Tibial nerve (tissue), 4 donors: Measurements from ENCODE around the gene PLEKHG5. TPM values are rescaled to one million over a fixed set of nuclear protein-coding genes. Genes with fewer than 3 reads are reported as not detected.
"Not testable (repeated sequence)": the region's sequence is repeated elsewhere in the genome, so short reads cannot be mapped to it uniquely, and the experiment has no call there.

ENCODE experiments used
- DNase-seq, 2 donors: peaks; one replicate each; pipeline ENCODE4 v3.0.0-alpha.2; 2019; ENCODE audit warnings: low spot score in 2 of 2
- H3K27ac ChIP-seq, 4 donors: fragments of 200-600 bp; sonication (generic) in 3 of 4; one replicate each; pipeline ENCODE4 v1.5.1; 2017 to 2019; ENCODE audit warnings: mild to moderate bottlenecking in 1 of 4
- H3K27me3 ChIP-seq, 2 donors: fragments of 200-600 bp; sonication (generic) in 1 of 2; one replicate each; pipeline versions ENCODE4 v1.5.1 to v1.6.0; 2017 to 2019
- H3K36me3 ChIP-seq, 3 donors: fragments of 200-600 bp; sonication (generic); one replicate each; pipeline ENCODE4 v1.5.1; 2018 to 2019
- H3K4me1 ChIP-seq, 4 donors: fragments of 200-600 bp; sonication (generic) in 3 of 4; one replicate each; pipeline ENCODE4 v1.5.1; 2017 to 2019
- H3K4me3 ChIP-seq, 4 donors: fragments of 200-600 bp; sonication (generic) in 3 of 4; one replicate each; pipeline ENCODE4 v1.5.1; 2017 to 2019; ENCODE audit warnings: mild to moderate bottlenecking in 1 of 4, moderate library complexity in 1 of 4
- H3K9me3 ChIP-seq, 4 donors: fragments of 200-600 bp; sonication (generic) in 3 of 4; one replicate each; pipeline ENCODE4 v1.5.1; 2017 to 2019
- CTCF ChIP-seq, 5 experiments: fragments of 200-600 bp in 3 of 5; fragments of 450-650 bp in 2 of 5; sonication (generic) in 3 of 5; IDR thresholded peaks; one replicate each; pipeline ENCODE4 v1.5.1; 2016 to 2019; ENCODE audit warnings: antibody characterized with exemption in 5 of 5, mild to moderate bottlenecking in 3 of 5, moderate library complexity in 2 of 5
- EP300 ChIP-seq, 2 donors: sonication (generic); formaldehyde crosslinking; IDR thresholded peaks; one replicate each; pipeline ENCODE4 v1.6.1; 2017; ENCODE audit warnings: antibody characterized with exemption in 2 of 2, mild to moderate bottlenecking in 1 of 2
- POLR2A ChIP-seq, 2 donors: fragments of 450-650 bp; IDR thresholded peaks; one replicate each; pipeline ENCODE4 v1.6.1; 2017; ENCODE audit warnings: antibody characterized with exemption in 2 of 2, mild to moderate bottlenecking in 2 of 2, moderate library complexity in 2 of 2
- WGBS, 2 donors: methylation state at CpG; one replicate each; pipeline ENCODE4 v1.1.5; 2018; 5-methylcytosine and 5-hydroxymethylcytosine counted together
- total RNA-seq, 4 donors: library from RNA; depleted of rRNA; stranded (reverse); fragments of >200 nt; gene quantifications; one replicate each; pipeline ENCODE4 v1.1.0, GENCODE V29; 2016

PLEKHG5 gene
- total RNA-seq, 4 donors from 2014 or later, result 25.6 to 40.8 (median 30.8) TPM

GRCh38 chr1:6450943-6451373 is 40.5 kb downstream of the PLEKHG5 start:
- Histone ChIP-seq H3K36me3 (peaks cover 0 to 7% (median 0%) of the 10 kb centered on the region in 3 donors), H3K27ac (peak overlapping the region in 2 of 4 donors; percentile 65 to 82), H3K4me1 (peaks cover 0 to 47% (median 9%) of the 10 kb centered on the region in 4 donors), H3K4me3 (no peak overlapping the region), H3K9me3 (no peaks in the 10 kb centered on the region), H3K27me3 (peaks cover 0 to 79% of the 10 kb centered on the region in 2 donors)
- 58 to 83% methylated on average over 6 of the region's 6 CpGs for WGBS, 2 donors
- DNase-seq, result no peak
- TF ChIP-seq POLR2A (IDR thresholded peaks at IDR 0.05) (no peak), CTCF (IDR thresholded peaks at IDR 0.05) (no peak), EP300 (IDR thresholded peaks at IDR 0.05) (no peak)

DNA sequence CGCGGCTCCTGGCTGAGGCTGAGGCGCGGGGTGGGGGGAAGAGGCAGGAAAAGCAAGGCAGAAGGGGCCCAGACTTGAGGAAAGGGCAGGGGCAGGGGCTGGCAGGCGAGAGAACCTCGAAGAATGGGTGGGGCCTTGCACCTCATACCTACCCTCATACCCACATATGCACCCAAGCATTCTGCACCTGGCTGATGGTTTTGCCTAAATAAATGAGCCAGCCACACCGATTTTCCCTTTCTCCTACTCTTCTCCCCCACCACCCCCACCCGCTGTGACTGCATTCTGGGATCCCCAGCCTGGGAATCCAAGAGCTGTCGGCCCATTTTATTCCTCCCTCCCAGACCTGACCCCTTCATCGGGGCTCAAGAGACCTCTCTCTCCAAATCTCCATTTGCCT is 41.0 kb downstream of the PLEKHG5 start:
- peaks cover 0 to 79% of the 10 kb centered on the region in 2 donors for H3K27me3 ChIP-seq

DNA sequence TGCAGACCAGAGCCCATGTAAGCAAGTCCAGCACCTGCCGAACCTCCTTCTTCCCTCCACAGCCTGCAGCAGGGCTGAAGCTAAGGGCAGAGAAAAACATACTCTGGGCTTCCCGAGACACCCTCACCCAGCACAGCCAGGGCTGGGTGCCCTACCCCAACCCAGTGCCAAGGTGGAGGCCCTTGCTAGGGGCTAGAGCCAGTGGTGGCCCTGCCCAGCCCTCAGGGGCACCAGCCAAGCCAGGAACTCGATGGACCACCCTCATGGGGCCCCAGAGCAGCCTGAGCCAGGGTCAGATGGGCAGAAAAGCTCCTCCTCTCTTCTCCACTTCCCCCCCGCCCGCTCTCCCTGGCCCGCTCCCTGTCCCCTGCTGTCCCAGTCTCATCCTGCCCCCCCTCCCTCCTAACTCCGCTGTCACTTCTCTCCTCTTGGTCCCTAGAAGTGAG is 41.4 kb downstream of the PLEKHG5 start:
- peaks cover 0 to 7% (median 0%) of the 10 kb centered on the region in 3 donors for H3K36me3 ChIP-seq
- WGBS, 2 donors, result 13 to 40% methylated on average over 5 to 7 of the region's 7 CpGs
- H3K9me3 ChIP-seq, result no peaks in the 10 kb centered on the region
- peak overlapping the region in 3 of 4 donors; percentile 20 to 82 (median 65) for H3K27ac ChIP-seq
- TF ChIP-seq POLR2A (IDR thresholded peaks at IDR 0.05) (no peak), CTCF (IDR thresholded peaks at IDR 0.05) (no peak), EP300 (IDR thresholded peaks at IDR 0.05) (no peak)
- DNase-seq, result no peak
- no peak overlapping the region for H3K4me3 ChIP-seq
- peaks cover 0 to 79% of the 10 kb centered on the region in 2 donors for H3K27me3 ChIP-seq
- peaks cover 0 to 42% (median 9%) of the 10 kb centered on the region in 4 donors for H3K4me1 ChIP-seq

More for the DNA sequence above, 41.0 kb downstream of the PLEKHG5 start:
- not testable (repeated sequence) for H3K9me3 ChIP-seq, H3K4me3 ChIP-seq, H3K36me3 ChIP-seq, DNase-seq
- H3K4me1 ChIP-seq, result peaks cover 0 to 45% (median 9%) of the 10 kb centered on the region in 4 donors
- WGBS, 2 donors, result 33 to 40% methylated on average over 10 of the region's 10 CpGs
- peak overlapping the region in 2 of 4 donors; percentile 65 to 82 for H3K27ac ChIP-seq

GRCh38 chr1:6448749-6449631 is 42.5 kb downstream of the PLEKHG5 start:
- H3K4me1 ChIP-seq, result peaks cover 0 to 37% (median 9%) of the 10 kb centered on the region in 4 donors
- peaks cover 0 to 7% (median 0%) of the 10 kb centered on the region in 3 donors for H3K36me3 ChIP-seq
- H3K27ac ChIP-seq, result peak overlapping the region; percentile 55 to 82 (median 72)
- no peaks in the 10 kb centered on the region for H3K9me3 ChIP-seq
- WGBS, 2 donors, result 13 to 14% methylated on average over 11 to 61 of the region's 66 CpGs
- H3K27me3 ChIP-seq, result peaks cover 0 to 73% of the 10 kb centered on the region in 2 donors
- DNase-seq, result no peak
- TF ChIP-seq EP300 (IDR thresholded peaks at IDR 0.05) (no peak), CTCF (IDR thresholded peaks at IDR 0.05) (peak in 1 of 5 experiments; percentile 27), POLR2A (IDR thresholded peaks at IDR 0.05) (no peak)
- peak overlapping the region in 3 of 4 donors; percentile 8 to 46 (median 38) for H3K4me3 ChIP-seq

DNA sequence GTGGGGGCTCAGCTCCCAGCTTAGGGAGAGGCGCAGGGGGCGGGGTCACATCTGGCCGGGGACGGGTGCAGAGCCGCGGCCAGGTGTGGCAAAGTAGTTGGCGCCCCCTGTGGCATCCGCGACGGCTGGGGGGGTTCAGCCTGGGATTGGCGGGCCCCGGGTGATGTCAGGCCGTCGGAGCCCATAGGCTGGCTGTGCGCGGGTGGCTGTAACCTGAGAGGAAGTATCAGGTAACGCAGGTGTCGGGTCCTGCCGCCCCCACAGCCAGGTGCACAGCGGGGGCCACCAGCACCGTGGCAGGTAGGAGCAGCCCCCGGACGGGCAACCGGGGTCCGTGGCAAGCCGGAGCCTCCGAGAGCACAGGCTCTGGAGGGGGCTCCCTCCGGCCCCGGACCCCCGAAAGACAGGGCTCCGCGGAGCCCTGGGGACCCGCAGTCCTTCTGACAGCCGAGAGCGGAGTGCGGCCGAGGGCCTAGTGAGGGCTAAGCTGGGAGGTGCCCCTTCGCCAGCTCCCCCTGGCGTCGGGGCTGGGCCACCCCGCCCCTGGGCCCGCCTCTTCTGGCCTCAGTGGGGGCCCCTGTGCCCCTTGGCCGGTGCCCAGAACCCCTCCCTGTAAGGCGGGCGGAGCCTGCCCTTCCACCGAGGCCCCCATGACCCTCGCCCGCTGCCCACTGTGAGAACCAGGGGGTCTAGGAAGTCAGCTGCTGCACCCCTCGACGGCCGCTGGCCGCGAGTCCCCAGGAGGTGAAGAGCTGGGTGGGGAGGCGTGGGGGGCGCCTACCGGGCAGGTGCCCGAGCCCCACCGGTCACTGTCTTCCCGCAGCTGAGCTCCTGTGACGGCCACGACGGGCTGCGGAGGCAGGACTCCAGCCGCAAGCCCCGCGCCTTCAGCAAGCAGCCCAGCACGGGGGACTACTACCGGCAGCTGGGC is 43.4 kb downstream of the PLEKHG5 start:
- H3K9me3 ChIP-seq, result no peaks in the 10 kb centered on the region
- peaks cover 0 to 6% (median 0%) of the 10 kb centered on the region in 3 donors for H3K36me3 ChIP-seq
- H3K4me3 ChIP-seq, result peak overlapping the region; percentile 8 to 46 (median 32)
- DNase-seq, result no peak
- TF ChIP-seq CTCF (IDR thresholded peaks at IDR 0.05) (peak in 1 of 5 experiments; percentile 17), EP300 (IDR thresholded peaks at IDR 0.05) (no peak)
- peaks cover 0 to 70% of the 10 kb centered on the region in 2 donors for H3K27me3 ChIP-seq
- peaks cover 0 to 37% (median 9%) of the 10 kb centered on the region in 4 donors for H3K4me1 ChIP-seq
- H3K27ac ChIP-seq, result peak overlapping the region; percentile 67 to 82 (median 78)
- WGBS, 2 donors, result 0 to 6% methylated on average over 14 to 20 of the region's 68 CpGs
